ENCODE measurements around the gene ENPP4. TPM values are rescaled to one million over a fixed set of nuclear protein-coding genes. Genes with fewer than 3 reads are reported as not detected.
"Not testable (repeated sequence)": the region's sequence is repeated elsewhere in the genome, so short reads cannot be mapped to it uniquely, and the experiment has no call there.

The ENPP4 gene
- total RNA-seq, 1 experiment from 2014 or later, result 5.1 TPM

GRCh38 chr6:46129291-46129628 lies 529 bp upstream of the ENPP4 start:
- no peaks in the 10 kb centered on the region for H3K27me3 ChIP-seq (ENCODE audit: low read length)
- no peaks in the 10 kb centered on the region for H3F3A ChIP-seq (ENCODE audit: low read length, unreplicated experiment)
- peaks cover 6% of the 10 kb centered on the region; the same call in 1 of the 2 replicates for H3K4me1 ChIP-seq (ENCODE audit: insufficient read depth, low read length)
- H3K79me2 ChIP-seq (ENCODE audit: low read length), result no peaks in the 10 kb centered on the region
- peak overlapping the region; percentile 100 for H2AFZ ChIP-seq (ENCODE audit: low read length)
- H3K9ac ChIP-seq (ENCODE audit: low read length), result peak overlapping the region; percentile 33; the same call in 1 of the 2 replicates
- no peaks in the 10 kb centered on the region for H3K36me3 ChIP-seq (ENCODE audit: low read depth, low read length)
- H3K4me2 ChIP-seq (ENCODE audit: low read length), result peak overlapping the region; percentile 90
- no peaks in the 10 kb centered on the region for H4K20me1 ChIP-seq (ENCODE audit: low read length)
- H3K9me3 ChIP-seq (ENCODE audit: low read length), result no peaks in the 10 kb centered on the region
- intact Hi-C loops (cut with micrococcal nuclease), result loop anchor here (2.0 kb wide), 1 partner anchor 58 kb away; no protein-coding TSS in a partner anchor
- BruUV-seq (replicated peaks), result TSS peak; percentile 44
- CTCF ChIA-PET, result no interaction called here
- H3K4me3 ChIP-seq (ENCODE audit: low read length), result peak overlapping the region; percentile 95
- no peak overlapping the region for H3K27ac ChIP-seq (ENCODE audit: low read length)
- ATAC-seq (peak; percentile 47; the same call in 1 of the 2 replicates), DNase-seq (no peak)
- POLR2A ChIA-PET (ENCODE audit: unreplicated experiment), result interaction anchor here (0.7 kb wide), 2 partner anchors 906 to 1228 kb away, joined by 3 to 7 read pairs; no protein-coding TSS in a partner anchor
- TF ChIP-seq CTCF (conservative IDR thresholded peaks at IDR 0.05; ENCODE audit: low read depth, low read length), result no peak
- TF ChIP-seq EZH2 (IDR thresholded peaks at IDR 0.05; ENCODE audit: low read length, unreplicated experiment), result no peak
- no peak for TF ChIP-seq EZH2phosphoT487 (IDR thresholded peaks at IDR 0.05; ENCODE audit: borderline replicate concordance, low read length)
- H3K9me2 ChIP-seq (replicated peaks; ENCODE audit: low read length), result no peaks in the 10 kb centered on the region

GRCh38 chr6:46130666-46131065 lies 877 bp downstream of the ENPP4 start:
- intact Hi-C loops (cut with micrococcal nuclease), result no loop called here
- H3K4me3 ChIP-seq (ENCODE audit: low read length), result peak overlapping the region; percentile 95
- H3K9ac ChIP-seq (ENCODE audit: low read length), result no peak overlapping the region
- BruUV-seq (replicated peaks), result TSS peak; percentile 57
- POLR2A ChIA-PET (ENCODE audit: unreplicated experiment), result interaction anchor here (0.7 kb wide), 2 partner anchors 41 to 482 kb away, joined by 3 read pairs; no protein-coding TSS in a partner anchor
- no peak overlapping the region for H3K27ac ChIP-seq (ENCODE audit: low read length)
- H3K36me3 ChIP-seq (ENCODE audit: low read depth, low read length), result no peaks in the 10 kb centered on the region
- no peaks in the 10 kb centered on the region for H3K27me3 ChIP-seq (ENCODE audit: low read length)
- peak overlapping the region; percentile 100 for H2AFZ ChIP-seq (ENCODE audit: low read length)
- CTCF ChIA-PET, result no interaction called here
- TF ChIP-seq EZH2 (IDR thresholded peaks at IDR 0.05; ENCODE audit: low read length, unreplicated experiment) (no peak), EZH2phosphoT487 (IDR thresholded peaks at IDR 0.05; ENCODE audit: borderline replicate concordance, low read length) (no peak), CTCF (conservative IDR thresholded peaks at IDR 0.05; ENCODE audit: low read depth, low read length) (no peak)
- H3K4me2 ChIP-seq (ENCODE audit: low read length), result peak overlapping the region; percentile 90
- no peaks in the 10 kb centered on the region for H3K9me2 ChIP-seq (replicated peaks; ENCODE audit: low read length)
- H3K9me3 ChIP-seq (ENCODE audit: low read length), result no peaks in the 10 kb centered on the region
- no peaks in the 10 kb centered on the region for H4K20me1 ChIP-seq (ENCODE audit: low read length)
- ATAC-seq (no peak), DNase-seq (peak; percentile 10)
- peaks cover 6% of the 10 kb centered on the region; the same call in 1 of the 2 replicates for H3K4me1 ChIP-seq (ENCODE audit: insufficient read depth, low read length)
- no peaks in the 10 kb centered on the region for H3K79me2 ChIP-seq (ENCODE audit: low read length)
- no peaks in the 10 kb centered on the region for H3F3A ChIP-seq (ENCODE audit: low read length, unreplicated experiment)

- POLR2A ChIA-PET (ENCODE audit: unreplicated experiment); intact Hi-C loops (cut with micrococcal nuclease); H3K4me1 ChIP-seq (ENCODE audit: insufficient read depth, low read length); H3K9ac ChIP-seq (ENCODE audit: low read length); H3F3A ChIP-seq (ENCODE audit: low read length, unreplicated experiment); BruUV-seq (replicated peaks); H3K9me2 ChIP-seq (replicated peaks; ENCODE audit: low read length); CTCF ChIA-PET; DNase-seq; ATAC-seq; H3K9me3 ChIP-seq (ENCODE audit: low read length); H2AFZ ChIP-seq (ENCODE audit: low read length); H3K27me3 ChIP-seq (ENCODE audit: low read length); H3K4me3 ChIP-seq (ENCODE audit: low read length); H3K79me2 ChIP-seq (ENCODE audit: low read length); H3K27ac ChIP-seq (ENCODE audit: low read length); H3K36me3 ChIP-seq (ENCODE audit: low read depth, low read length); H4K20me1 ChIP-seq (ENCODE audit: low read length); H3K4me2 ChIP-seq (ENCODE audit: low read length): not testable (repeated sequence)
Measured at GRCh38 chr6:46131291-46131690, 1.5 kb downstream of the ENPP4 start.

All from PC-3 (cell line).